K562 (cell line): ENCODE results near the gene ABLIM2. TPM values are rescaled to one million over a fixed set of nuclear protein-coding genes. Genes with fewer than 3 reads are reported as not detected.

Source experiments
- GABPB1 ChIP-seq: sonication (generic); formaldehyde crosslinking; IDR thresholded peaks from 2 replicates; pipeline ENCODE4 v1.8.0; 2022; ENCODE audit warnings: mild to moderate bottlenecking, missing genetic modification reagents
- HOMEZ ChIP-seq: fragments of 250-450 bp; sonication (Bioruptor Pico); IDR thresholded peaks from 2 replicates; pipeline ENCODE4 v1.4.0; 2020; ENCODE audit warnings: mild to moderate bottlenecking, moderate library complexity
- ZNF407 ChIP-seq: fragments of 450-650 bp; IDR thresholded peaks from 2 replicates; pipeline ENCODE4 v1.6.1; 2016; ENCODE audit warnings: low read depth
- polyA plus RNA-seq, 8 experiments: library from polyadenylated mRNA; depleted of rRNA in 4 of 8; stranded (reverse) in 5 of 8; unstranded in 3 of 8; fragments of >200 nt; fragmentation: Nextera tagmentation in 2 of 8; fragmentation: Illumina TruSeq in 1 of 8; extraction: Ambion mirVana in 2 of 8; extraction: Trizol in 1 of 8; gene quantifications; 2 replicates each; pipeline versions ENCODE4 v1.2.1 to v1.2.3, GENCODE V29; 2011 to 2014; ENCODE audit warnings: inconsistent platforms in 1 of 8, missing spikeins in 1 of 8
- total RNA-seq, 7 experiments: library from RNA; depleted of rRNA in 6 of 7; stranded (reverse); fragments of >200 nt in 6 of 7; fragmentation: Illumina TruSeq in 2 of 7; extraction: Trizol in 2 of 7; gene quantifications; 2 replicates each; pipeline versions ENCODE4 v1.2.1 to v1.2.3, GENCODE V29; 2011 to 2021; ENCODE audit warnings: low replicate concordance in 1 of 7

Gene ABLIM2
- total and polyA plus RNA-seq, 9 of the 15 experiments (the other 6 are each of a cell fraction or from before 2014, with no cell fraction given), result not detected

- no peak for TF ChIP-seq ZNF407
- TF ChIP-seq HOMEZ (CRISPR knock-in tag), result no peak
- TF ChIP-seq GABPB1, result no peak
These were observed 202.3 kb downstream of the ABLIM2 start (continued) for GRCh38 chr4:7956270-7956808.
